ENCODE measurements around the gene SPTA1.

GRCh38 chr1:158583962-158584361 lies 102.6 kb downstream of the SPTA1 start:
- TF ChIP-seq GATA2 (IDR thresholded peaks at IDR 0.05; ENCODE audit: low read depth, low read length) (no peak), GATA3 (IDR thresholded peaks at IDR 0.05; ENCODE audit: low read depth, low read length) (no peak)
